Right lobe of liver (tissue), 6 donors: Measurements from ENCODE around the gene TNP2. TPM values are rescaled to one million over a fixed set of nuclear protein-coding genes. Genes with fewer than 3 reads are reported as not detected.

ENCODE experiments used
- ATAC-seq, 4 donors: fragments of 200-7000 bp; cut with Tn5 transposase; one replicate each; pipeline ENCODE4 v1.9.1; 2020; ENCODE audit warnings: mild to moderate bottlenecking in 4 of 4, moderate library complexity in 4 of 4
- DNase-seq, 3 donors: peaks; one replicate each; pipeline ENCODE4 v3.0.0-alpha.2; 2020
- H3K27ac ChIP-seq, 3 donors: fragments of 200-600 bp; one replicate each; pipeline ENCODE4 v1.8.0; 2022
- H3K27me3 ChIP-seq, 2 donors: fragments of 200-600 bp; one replicate each; pipeline ENCODE4 v1.8.0; 2022
- H3K36me3 ChIP-seq, 4 donors: fragments of 200-600 bp; sonication (generic) in 1 of 4; one replicate each; pipeline versions ENCODE4 v1.5.1 to v1.8.0; 2017 to 2022; ENCODE audit warnings: control low read depth in 1 of 4
- H3K4me1 ChIP-seq, 4 donors: fragments of 200-600 bp; sonication (generic) in 1 of 4; one replicate each; pipeline versions ENCODE4 v1.5.1 to v1.8.0; 2017 to 2022; ENCODE audit warnings: control low read depth in 1 of 4
- H3K4me3 ChIP-seq, 3 donors: fragments of 200-600 bp; one replicate each; pipeline ENCODE4 v1.8.0; 2022
- H3K9me3 ChIP-seq, 4 donors: fragments of 200-600 bp; sonication (generic) in 1 of 4; one replicate each; pipeline versions ENCODE4 v1.5.1 to v1.8.0; 2017 to 2022; ENCODE audit warnings: control low read depth in 1 of 4
- CTCF ChIP-seq, 4 donors: fragments of 200-600 bp in 3 of 4; fragments of 450-650 bp in 1 of 4; IDR thresholded peaks; one replicate each; pipeline versions ENCODE4 v1.5.1 to v1.8.0; 2016 to 2022; ENCODE audit warnings: antibody characterized with exemption in 4 of 4, mild to moderate bottlenecking in 2 of 4
- POLR2A ChIP-seq: fragments of 450-650 bp; IDR thresholded peaks from one replicate; pipeline ENCODE4 v1.6.1; 2017; ENCODE audit warnings: antibody characterized with exemption, mild to moderate bottlenecking
- WGBS: methylation state at CpG from one replicate; pipeline ENCODE4 v1.1.6; 2018; ENCODE audit warnings: low coverage, low lambda C conversion rate; ENCODE audit not compliant: insufficient coverage; ENCODE audit errors: missing lambda C conversion rate; 5-methylcytosine and 5-hydroxymethylcytosine counted together
- intact Hi-C, 2 donors: fragments of 100-400 bp; cut with DNase I; formaldehyde crosslinking; loops; one replicate each; pipeline versions ENCODE4 v1.11.2 to v1.14.1; 2022
- long read RNA-seq: library from polyadenylated mRNA; unstranded; transcript quantifications from one replicate; pipeline ENCODE4 v2.0.0, GENCODE V29; 2019
- total RNA-seq, 6 experiments: library from RNA; depleted of rRNA in 2 of 6; stranded (reverse); fragments of >200 nt in 2 of 6; fragmentation: NEBNext Ultra II Directional in 3 of 6; extraction: Animal tissue kit (Norgen Biotek cat#: 25700) in 3 of 6; gene quantifications; one replicate each; pipeline versions ENCODE4 v1.1.0 to v1.2.4, GENCODE V29; 2016 to 2023
- donor health status: DM: no; HTN: yes; CAD: no.
- donor health status: DM: no; HTN: no; CAD: no.
- donor health status: DM: no; HTN: no; CAD: no.
- donor health status: DM: no; HTN: yes; CAD: no.
- donor health status: DM: no; HTN: yes; CAD: no.

TNP2 gene
- total RNA-seq = not detected
- long read RNA-seq = 0 reads

- H3K4me1 ChIP-seq = no peaks in the 10 kb centered on the region
- 81% methylated on average over 3 of the region's 11 CpGs for WGBS
- H3K27me3 ChIP-seq = no peaks in the 10 kb centered on the region
- no peaks in the 10 kb centered on the region for H3K9me3 ChIP-seq
- no peak for TF ChIP-seq POLR2A
- TF ChIP-seq CTCF (IDR thresholded peaks at IDR 0.05) = no peak
- DNase-seq (no peak), ATAC-seq (no peak)
- no peak within 1 kb of the TSS for H3K27ac ChIP-seq
- no peak within 1 kb of the TSS for H3K4me3 ChIP-seq
- intact Hi-C loops = loop anchor here in 1 of 2 donors (10.0 kb wide), 1 partner anchor 76 kb away; the partner anchor contains the start of gene RMI2
- H3K36me3 ChIP-seq = no peaks in the 10 kb centered on the region
Measured at GRCh38 chr16:11268921-11269375, at the start of gene TNP2. TNP2 (minus strand) TSS chr16:11269325; CDS start chr16:11269262, 63 bp downstream.

DNA sequence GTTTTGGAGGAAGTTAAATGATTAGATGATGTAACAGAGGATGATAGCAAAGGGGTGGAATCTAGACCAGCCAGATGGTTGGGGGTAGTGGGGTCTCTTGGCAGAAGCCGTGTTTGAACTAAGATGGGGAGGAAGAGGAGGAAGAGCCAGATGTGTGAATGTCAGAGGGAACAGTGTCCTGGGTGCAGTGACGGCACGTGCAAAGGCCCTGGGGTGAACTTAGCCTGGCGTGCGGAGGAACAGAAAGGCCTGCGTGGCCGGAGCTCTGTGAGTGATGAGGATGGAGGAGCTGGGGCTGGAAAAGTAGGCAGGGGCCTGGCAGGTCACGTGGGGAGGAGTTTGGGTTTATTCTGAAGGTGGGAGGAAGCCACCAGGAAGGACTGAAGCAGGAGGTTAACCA is 49.7 kb upstream of the TNP2 start:
- intact Hi-C loops = no loop called here
- H3K27me3 ChIP-seq = no peaks in the 10 kb centered on the region
- DNase-seq (no peak), ATAC-seq (no peak)
- H3K9me3 ChIP-seq = no peaks in the 10 kb centered on the region
- no peak for TF ChIP-seq CTCF (IDR thresholded peaks at IDR 0.05)
- TF ChIP-seq POLR2A = no peak
- no peaks in the 10 kb centered on the region for H3K4me1 ChIP-seq
- H3K4me3 ChIP-seq = no peak overlapping the region
- H3K27ac ChIP-seq = no peak overlapping the region
- 53% methylated on average over 2 of the region's 8 CpGs for WGBS
- H3K36me3 ChIP-seq = no peaks in the 10 kb centered on the region

DNA sequence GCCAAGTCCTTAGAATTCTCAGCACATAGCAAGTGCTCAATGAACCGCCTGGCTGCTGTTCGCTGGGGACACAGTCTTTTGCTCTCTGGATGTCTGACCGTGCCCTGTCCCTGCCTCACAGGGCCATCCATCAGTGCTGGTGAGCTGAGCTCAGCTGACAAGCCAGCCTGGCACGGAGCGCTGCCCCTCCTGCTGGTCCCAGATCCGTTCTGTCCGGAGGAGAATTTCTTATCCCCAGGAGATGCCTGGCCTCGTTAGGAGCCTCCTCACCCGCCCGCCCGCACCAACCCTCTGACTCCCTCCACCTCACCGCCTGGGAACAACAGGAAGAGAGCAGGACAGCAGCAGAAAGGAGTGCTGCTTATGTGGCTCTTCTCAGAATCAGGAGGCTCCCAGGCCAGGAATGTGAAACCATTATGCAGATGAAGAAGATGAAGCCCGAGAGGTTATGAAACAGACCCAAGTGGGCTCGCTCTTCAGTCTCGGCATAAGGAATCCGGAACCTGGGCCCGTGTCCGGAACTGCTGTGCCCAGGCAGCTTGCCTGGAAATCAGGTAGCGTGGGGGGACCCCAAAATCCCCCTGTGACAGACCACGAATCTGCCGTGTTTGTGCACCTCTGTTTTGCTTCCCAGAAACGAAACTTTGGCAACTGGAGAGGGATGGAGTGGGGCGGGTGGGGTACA is 47.3 kb upstream of the TNP2 start:
- no peaks in the 10 kb centered on the region for H3K9me3 ChIP-seq
- intact Hi-C loops = no loop called here
- ATAC-seq = no peak
- TF ChIP-seq CTCF (IDR thresholded peaks at IDR 0.05) (no peak), POLR2A (no peak)
- no peak overlapping the region for H3K4me3 ChIP-seq
- DNase-seq = no peak
- WGBS = 79% methylated on average over 9 of the region's 23 CpGs
- no peak overlapping the region for H3K27ac ChIP-seq
- H3K36me3 ChIP-seq = no peaks in the 10 kb centered on the region
- no peaks in the 10 kb centered on the region for H3K27me3 ChIP-seq
- no peaks in the 10 kb centered on the region for H3K4me1 ChIP-seq

- no peaks in the 10 kb centered on the region for H3K4me1 ChIP-seq
- no peak for TF ChIP-seq POLR2A
- no peak for TF ChIP-seq CTCF (IDR thresholded peaks at IDR 0.05)
- no peak overlapping the region for H3K27ac ChIP-seq
- 50% methylated on average over 6 of the region's 13 CpGs for WGBS
- H3K9me3 ChIP-seq = no peaks in the 10 kb centered on the region
- DNase-seq = no peak
- H3K27me3 ChIP-seq = no peaks in the 10 kb centered on the region
- intact Hi-C loops = no loop called here
- ATAC-seq = no peak
- no peaks in the 10 kb centered on the region for H3K36me3 ChIP-seq
- H3K4me3 ChIP-seq = no peak overlapping the region
Measured at GRCh38 chr16:11315510-11315909, 46.4 kb upstream of the TNP2 start.
